GM21367 (cell line): ENCODE measurements around the gene VPS52.
A peak's percentile ranks its signal among the peaks of the same experiment; 100 is the strongest.

Source experiments
- ATAC-seq: cut with Tn5 transposase; IDR thresholded peaks from one replicate; pipeline ENCODE4 v1.9.1; 2021; ENCODE audit not compliant: unreplicated experiment

VPS52 gene

GRCh38 chr6:33212857-33213165 lies 58.9 kb downstream of the VPS52 start:
- ATAC-seq, result no peak

GRCh38 chr6:33211666-33212422 lies 59.8 kb downstream of the VPS52 start:
- no peak for ATAC-seq

DNA sequence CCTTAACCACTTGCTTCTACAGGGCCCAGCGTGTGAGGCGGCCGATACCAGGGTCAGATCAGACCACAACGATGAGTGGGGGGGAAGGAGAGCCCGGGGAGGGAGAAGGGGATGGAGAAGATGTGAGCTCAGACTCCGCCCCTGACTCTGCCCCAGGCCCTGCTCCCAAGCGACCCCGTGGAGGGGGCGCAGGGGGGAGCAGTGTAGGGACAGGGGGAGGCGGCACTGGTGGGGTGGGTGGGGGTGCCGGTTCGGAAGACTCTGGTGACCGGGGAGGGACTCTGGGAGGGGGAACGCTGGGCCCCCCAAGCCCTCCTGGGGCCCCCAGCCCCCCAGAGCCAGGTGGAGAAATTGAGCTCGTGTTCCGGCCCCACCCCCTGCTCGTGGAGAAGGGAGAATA lies 60.5 kb downstream of the VPS52 start:
- ATAC-seq, result no peak

DNA sequence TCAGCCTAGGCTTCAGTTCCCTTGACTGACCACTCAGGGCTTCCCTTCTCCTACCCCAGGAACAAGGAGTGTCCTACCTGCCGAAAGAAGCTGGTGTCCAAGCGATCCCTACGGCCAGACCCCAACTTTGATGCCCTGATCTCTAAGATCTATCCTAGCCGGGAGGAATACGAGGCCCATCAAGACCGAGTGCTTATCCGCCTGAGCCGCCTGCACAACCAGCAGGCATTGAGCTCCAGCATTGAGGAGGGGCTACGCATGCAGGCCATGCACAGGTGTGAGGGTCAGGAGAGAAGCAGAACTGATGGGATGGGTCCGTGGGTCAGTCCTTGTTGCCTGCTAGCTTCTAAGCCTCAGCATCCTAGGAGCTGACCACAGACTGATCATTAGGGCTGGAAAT lies 61.8 kb downstream of the VPS52 start:
- ATAC-seq, result no peak

- no peak for ATAC-seq
Measured at GRCh38 chr6:33208091-33208967, 63.3 kb downstream of the VPS52 start, which contains the start of gene RING1. RING1 (plus strand) TSS chr6:33208500; CDS start chr6:33208823, 323 bp downstream.

GRCh38 chr6:33207552-33208090 lies 64.1 kb downstream of the VPS52 start:
- no peak for ATAC-seq

DNA sequence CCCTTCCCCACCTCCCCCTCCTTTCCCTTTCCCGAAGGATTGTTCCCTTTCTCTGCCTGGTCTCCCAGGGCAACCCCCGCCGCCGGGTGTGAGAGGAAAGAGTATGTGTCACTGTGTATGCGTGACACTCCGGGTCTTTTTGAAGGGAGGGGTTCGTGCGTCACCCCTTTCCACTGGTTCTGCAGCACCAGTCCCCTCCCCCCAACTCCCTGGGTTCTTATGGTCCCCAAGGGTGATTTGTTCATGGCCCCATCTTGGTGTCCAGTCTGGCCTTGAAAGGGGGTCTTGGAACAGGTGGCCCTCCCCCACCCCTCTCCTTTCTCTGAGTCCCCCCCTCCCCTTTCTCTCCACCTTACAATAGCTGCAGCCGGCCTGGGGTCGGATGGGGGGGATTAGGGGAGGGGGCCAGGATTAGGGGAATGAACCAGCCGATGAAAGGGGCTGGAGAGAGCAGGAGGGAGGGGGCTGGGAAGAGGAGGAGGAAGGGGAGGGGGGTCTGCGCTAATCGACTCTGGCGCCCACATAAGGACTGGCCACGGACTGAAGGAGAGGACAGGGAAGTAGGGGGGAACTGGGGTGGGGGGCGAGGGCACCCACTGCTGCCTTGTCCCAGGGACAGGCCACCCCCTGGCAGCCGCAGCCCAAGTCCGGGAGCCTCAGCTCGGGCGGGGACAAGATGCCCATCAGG lies 64.7 kb downstream of the VPS52 start:
- ATAC-seq, result no peak

DNA sequence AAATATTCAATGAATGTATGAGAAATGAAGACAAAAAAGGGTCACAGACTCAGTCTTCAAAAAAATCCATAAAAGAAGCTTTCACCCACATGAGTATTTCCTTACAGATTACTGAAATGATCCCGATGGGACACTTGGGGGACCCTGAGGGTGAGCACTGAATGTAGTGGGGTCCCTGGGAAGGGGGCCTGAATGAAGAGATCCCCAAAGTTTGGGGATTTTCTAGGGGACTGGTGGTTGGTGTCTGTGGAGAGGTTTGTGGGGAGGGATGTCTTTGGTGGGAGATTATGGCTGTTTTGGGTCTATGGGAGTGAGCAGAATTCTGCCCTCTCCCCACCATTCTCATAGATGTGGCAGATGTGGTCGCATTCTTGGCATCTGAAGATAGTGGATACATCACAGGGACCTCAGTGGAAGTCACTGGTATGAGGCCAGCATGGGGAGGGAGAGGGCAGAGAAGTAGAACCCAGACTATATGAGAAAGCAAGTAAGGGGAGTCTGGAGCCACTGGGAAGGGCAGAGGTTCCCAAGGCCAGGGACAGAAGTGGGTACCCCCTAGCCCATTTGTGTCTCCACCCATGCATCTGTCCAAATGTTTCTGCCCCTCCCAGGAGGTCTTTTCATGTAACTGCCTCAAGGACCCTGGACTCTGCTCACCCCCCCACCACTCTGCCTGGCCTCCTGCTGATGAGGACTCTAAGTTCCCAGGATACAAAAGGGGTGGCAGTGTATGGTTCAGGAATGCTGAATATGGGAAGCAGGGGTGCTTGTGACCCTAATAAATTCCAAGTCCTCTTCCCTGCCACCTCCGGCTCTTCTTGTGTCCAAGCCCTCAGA lies 65.4 kb downstream of the VPS52 start:
- ATAC-seq, result no peak

- ATAC-seq, result no peak
Measured at GRCh38 chr6:33205191-33206026, 66.3 kb downstream of the VPS52 start.

DNA sequence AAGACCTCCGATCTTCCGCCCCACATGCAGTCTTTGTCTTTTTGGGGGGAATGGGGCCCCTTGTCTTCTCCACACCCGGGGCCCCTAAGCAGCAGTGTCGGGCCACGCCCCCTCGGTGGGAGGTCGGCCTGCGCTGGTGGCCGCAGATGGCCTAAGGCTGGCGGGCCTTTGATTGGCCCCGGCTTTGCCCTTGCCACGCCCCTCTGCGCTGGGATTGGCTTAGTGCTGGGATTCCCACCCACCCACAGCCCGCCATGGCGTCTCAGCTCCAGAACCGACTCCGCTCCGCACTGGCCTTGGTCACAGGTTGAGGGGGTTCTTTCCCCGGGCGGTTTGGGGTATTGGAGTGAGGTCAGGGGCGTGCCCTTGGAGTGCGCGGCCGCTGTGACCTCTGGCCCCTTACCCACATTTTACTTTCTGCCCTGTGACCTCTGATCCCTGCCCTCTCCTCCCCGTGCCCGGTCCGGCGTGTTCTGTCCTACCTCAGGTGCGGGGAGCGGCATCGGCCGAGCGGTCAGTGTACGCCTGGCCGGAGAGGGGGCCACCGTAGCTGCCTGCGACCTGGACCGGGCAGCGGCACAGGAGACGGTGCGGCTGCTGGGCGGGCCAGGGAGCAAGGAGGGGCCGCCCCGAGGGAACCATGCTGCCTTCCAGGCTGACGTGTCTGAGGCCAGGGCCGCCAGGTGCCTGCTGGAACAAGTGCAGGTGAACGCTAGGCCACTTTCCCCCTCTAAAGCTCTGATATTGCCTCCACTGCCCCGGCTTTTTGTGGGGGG lies 67.1 kb downstream of the VPS52 start, which contains the start of gene HSD17B8:
Gene HSD17B8 (plus strand): TSS at position 241 of the 776 bp plus-strand sequence. CDS start 14 bp downstream, at position 255.
- peak; percentile 34 for ATAC-seq

- ATAC-seq, result no peak
Measured at GRCh38 chr6:33204165-33204414, 67.6 kb downstream of the VPS52 start.

DNA sequence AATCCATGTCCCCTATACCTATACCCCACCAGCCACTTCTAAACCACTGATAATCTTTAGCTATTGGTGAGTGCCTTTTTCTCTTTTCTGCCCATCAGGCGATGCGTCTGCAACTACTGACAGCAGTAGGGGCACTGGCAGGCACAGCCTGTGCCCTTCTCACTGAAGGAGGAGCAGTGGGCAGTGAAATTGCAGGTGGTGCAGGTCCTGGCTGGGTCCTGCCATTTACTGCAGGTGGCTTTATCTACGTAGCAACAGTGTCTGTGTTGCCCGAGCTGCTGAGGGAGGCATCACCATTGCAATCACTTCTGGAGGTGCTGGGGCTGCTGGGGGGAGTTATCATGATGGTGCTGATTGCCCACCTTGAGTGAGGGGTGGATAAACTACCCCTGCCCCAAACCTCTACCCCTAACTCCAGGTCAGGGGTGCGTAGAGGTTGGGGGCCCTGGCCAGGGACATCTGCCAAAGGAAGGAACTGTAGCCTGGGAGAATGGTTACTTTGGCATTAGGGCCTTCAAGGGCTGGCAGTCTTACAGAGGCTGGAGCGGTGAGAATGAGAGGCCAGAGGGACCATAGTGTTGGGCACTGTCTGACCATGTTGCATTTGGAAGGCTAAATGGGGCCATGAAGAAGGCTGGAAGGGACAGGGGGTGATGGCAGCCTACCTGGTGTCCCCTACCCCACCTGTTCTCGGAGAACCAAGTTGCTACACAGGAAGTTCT lies 68.1 kb downstream of the VPS52 start:
- no peak for ATAC-seq

- ATAC-seq, result no peak
Measured at GRCh38 chr6:33202799-33203198, 68.9 kb downstream of the VPS52 start.

GRCh38 chr6:33201935-33202334 lies 69.7 kb downstream of the VPS52 start:
- ATAC-seq, result no peak

- ATAC-seq, result no peak
Measured at GRCh38 chr6:33201147-33201545, 70.5 kb downstream of the VPS52 start.
